Measurements from ENCODE around the gene ANKS1A. TPM values are rescaled to one million over a fixed set of nuclear protein-coding genes. Genes with fewer than 3 reads are reported as not detected.
"Not testable (repeated sequence)": the region's sequence is repeated elsewhere in the genome, so short reads cannot be mapped to it uniquely, and the experiment has no call there.

The ANKS1A gene
- total RNA-seq, 3 donors from 2014 or later: 30.0 to 62.4 (median 33.3) TPM

- DNase-seq (no peak), ATAC-seq (no peak)
- TF ChIP-seq, protein P1, sequence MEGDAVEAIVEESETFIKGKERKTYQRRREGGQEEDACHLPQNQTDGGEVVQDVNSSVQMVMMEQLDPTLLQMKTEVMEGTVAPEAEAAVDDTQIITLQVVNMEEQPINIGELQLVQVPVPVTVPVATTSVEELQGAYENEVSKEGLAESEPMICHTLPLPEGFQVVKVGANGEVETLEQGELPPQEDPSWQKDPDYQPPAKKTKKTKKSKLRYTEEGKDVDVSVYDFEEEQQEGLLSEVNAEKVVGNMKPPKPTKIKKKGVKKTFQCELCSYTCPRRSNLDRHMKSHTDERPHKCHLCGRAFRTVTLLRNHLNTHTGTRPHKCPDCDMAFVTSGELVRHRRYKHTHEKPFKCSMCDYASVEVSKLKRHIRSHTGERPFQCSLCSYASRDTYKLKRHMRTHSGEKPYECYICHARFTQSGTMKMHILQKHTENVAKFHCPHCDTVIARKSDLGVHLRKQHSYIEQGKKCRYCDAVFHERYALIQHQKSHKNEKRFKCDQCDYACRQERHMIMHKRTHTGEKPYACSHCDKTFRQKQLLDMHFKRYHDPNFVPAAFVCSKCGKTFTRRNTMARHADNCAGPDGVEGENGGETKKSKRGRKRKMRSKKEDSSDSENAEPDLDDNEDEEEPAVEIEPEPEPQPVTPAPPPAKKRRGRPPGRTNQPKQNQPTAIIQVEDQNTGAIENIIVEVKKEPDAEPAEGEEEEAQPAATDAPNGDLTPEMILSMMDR (IDR thresholded peaks at IDR 0.05): no peak
Observed at GRCh38 chr6:35124356-35124755, 235.3 kb downstream of the ANKS1A start.

GRCh38 chr6:35128042-35128441 is 239.0 kb downstream of the ANKS1A start:
- no peak for DNase-seq
- Histone ChIP-seq H3K4me3 (no peak overlapping the region), H3K36me3 (ENCODE audit: low read depth) (no peaks in the 10 kb centered on the region), H3K9me3 (no peaks in the 10 kb centered on the region), H3K4me1 (ENCODE audit: low read depth) (no peaks in the 10 kb centered on the region)
- intact Hi-C loops (cut with DNase I, micrococcal nuclease): no loop called here
- ATAC-seq: no peak
- TF ChIP-seq, protein P1 (IDR thresholded peaks at IDR 0.05): no peak

More at GRCh38 chr6:35124356-35124755, 235.3 kb downstream of the ANKS1A start:
- H3K9me3 ChIP-seq: no peaks in the 10 kb centered on the region
- H3K4me3 ChIP-seq: no peak overlapping the region
- H3K36me3 ChIP-seq (ENCODE audit: low read depth): no peaks in the 10 kb centered on the region
- intact Hi-C loops (cut with DNase I, micrococcal nuclease): no loop called here
- no peaks in the 10 kb centered on the region for H3K4me1 ChIP-seq (ENCODE audit: low read depth)

- intact Hi-C loops (cut with DNase I, micrococcal nuclease): no loop called here
- Histone ChIP-seq H3K9me3 (no peaks in the 10 kb centered on the region), H3K4me3 (no peak overlapping the region), H3K4me1 (ENCODE audit: low read depth) (no peaks in the 10 kb centered on the region), H3K36me3 (ENCODE audit: low read depth) (no peaks in the 10 kb centered on the region)
- ATAC-seq: no peak
- DNase-seq: no peak
- TF ChIP-seq, protein P1 (IDR thresholded peaks at IDR 0.05): no peak
Observed at GRCh38 chr6:35128496-35128895, 239.4 kb downstream of the ANKS1A start.

GRCh38 chr6:35136185-35136584 is 247.1 kb downstream of the ANKS1A start:
- no peak for DNase-seq
- H3K4me1 ChIP-seq (ENCODE audit: low read depth): peaks cover 10% of the 10 kb centered on the region
- no peak for ATAC-seq
- TF ChIP-seq, protein P1 (IDR thresholded peaks at IDR 0.05): no peak
- H3K9me3 ChIP-seq: no peaks in the 10 kb centered on the region
- intact Hi-C loops (cut with DNase I, micrococcal nuclease): loop anchor here in 1 of 2 donors (5.0 kb wide), 1 partner anchor 149 kb away; no protein-coding TSS in a partner anchor
- H3K4me3 ChIP-seq: no peak overlapping the region
- H3K36me3 ChIP-seq (ENCODE audit: low read depth): no peaks in the 10 kb centered on the region

- ATAC-seq: not testable (repeated sequence)
- intact Hi-C loops (cut with DNase I, micrococcal nuclease): loop anchor here in 1 of 2 donors (5.0 kb wide), 1 partner anchor 151 kb away; no protein-coding TSS in a partner anchor
Observed at GRCh38 chr6:35138191-35138590, 249.1 kb downstream of the ANKS1A start.

GRCh38 chr6:35139470-35139869 is 250.4 kb downstream of the ANKS1A start:
- H3K4me3 ChIP-seq: no peak overlapping the region
- TF ChIP-seq, protein P1 (IDR thresholded peaks at IDR 0.05): no peak
- H3K4me1 ChIP-seq (ENCODE audit: low read depth): peaks cover 14% of the 10 kb centered on the region
- intact Hi-C loops (cut with DNase I, micrococcal nuclease): loop anchor here in 1 of 2 donors (5.0 kb wide), 1 partner anchor 152 kb away; no protein-coding TSS in a partner anchor
- H3K36me3 ChIP-seq (ENCODE audit: low read depth): no peaks in the 10 kb centered on the region
- ATAC-seq: no peak
- no peak for DNase-seq
- no peaks in the 10 kb centered on the region for H3K9me3 ChIP-seq

More at GRCh38 chr6:35138191-35138590, 249.1 kb downstream of the ANKS1A start:
- H3K36me3 ChIP-seq (ENCODE audit: low read depth); DNase-seq; H3K9me3 ChIP-seq; H3K4me3 ChIP-seq: not testable (repeated sequence)
- H3K4me1 ChIP-seq (ENCODE audit: low read depth): peaks cover 14% of the 10 kb centered on the region

All from mucosa of descending colon (tissue), 3 donors.